CD4-positive, alpha-beta T cell treated with Interferon alpha-2 for 1 hour (primary cell): ENCODE results near the gene SHBG.

Experiments used
- DNase-seq, 2 donors: peaks; one replicate each; pipeline ENCODE4 v3.0.0-alpha.2; 2020 to 2022

SHBG gene

GRCh38 chr17:7650509-7651096 is 20.7 kb downstream of the SHBG start, which contains the start of gene ATP1B2:
Gene ATP1B2 (plus strand): TSS chr17:7650926. CDS start chr17:7651519, 593 bp downstream.
- peak; percentile 77 to 80 for DNase-seq

- DNase-seq: no peak
Observed at GRCh38 chr17:7651097-7651664, 21.2 kb downstream of the SHBG start.

GRCh38 chr17:7651665-7652387 is 21.9 kb downstream of the SHBG start:
- no peak for DNase-seq

GRCh38 chr17:7652388-7653356 is 22.7 kb downstream of the SHBG start:
- DNase-seq: no peak

- DNase-seq: no peak
Observed at GRCh38 chr17:7654832-7655540, 25.1 kb downstream of the SHBG start.

GRCh38 chr17:7655541-7655840 is 25.6 kb downstream of the SHBG start:
- no peak for DNase-seq

- DNase-seq: no peak
Observed at GRCh38 chr17:7656958-7657609, 27.1 kb downstream of the SHBG start.

- DNase-seq: no peak
Observed at GRCh38 chr17:7667656-7668406, 37.9 kb downstream of the SHBG start.

- DNase-seq: no peak
Observed at GRCh38 chr17:7668482-7668881, 38.5 kb downstream of the SHBG start.

- peak; percentile 21 to 49 for DNase-seq
Observed at GRCh38 chr17:7673239-7673638, 43.3 kb downstream of the SHBG start.

GRCh38 chr17:7674934-7675333 is 45.0 kb downstream of the SHBG start:
- no peak for DNase-seq

GRCh38 chr17:7676533-7676932 is 46.6 kb downstream of the SHBG start:
- no peak for DNase-seq

- no peak for DNase-seq
Observed at GRCh38 chr17:7677388-7678067, 47.6 kb downstream of the SHBG start.
